K562 (cell line): ENCODE measurements around the gene GATA2. TPM values are rescaled to one million over a fixed set of nuclear protein-coding genes. Genes with fewer than 3 reads are reported as not detected.
A peak's percentile ranks its signal among the peaks of the same experiment; 100 is the strongest.

Source experiments
- ATF3 ChIP-seq, 2 experiments: fragments of 450-650 bp in 1 of 2; sonication (generic) in 1 of 2; formaldehyde crosslinking in 1 of 2; IDR thresholded peaks in 1 of 2; conservative IDR thresholded peaks in 1 of 2; 2 replicates each; pipeline versions ENCODE4 v1.6.1 to v1.8.1; 2016 to 2023; ENCODE audit warnings: mild to moderate bottlenecking in 2 of 2, moderate library complexity in 2 of 2, inconsistent platforms in 1 of 2, missing genetic modification reagents in 1 of 2
- EP400 ChIP-seq: fragments of 450-650 bp; IDR thresholded peaks from 2 replicates; pipeline ENCODE4 v1.6.1; 2017; ENCODE audit warnings: antibody characterized with exemption, mild to moderate bottlenecking, moderate library complexity
- MAZ ChIP-seq, 2 experiments: fragments of 450-650 bp in 1 of 2; sonication (generic) in 1 of 2; formaldehyde crosslinking; IDR thresholded peaks in 1 of 2; conservative IDR thresholded peaks in 1 of 2; 2 replicates each; pipeline versions ENCODE4 v1.4.0 to v1.5.0; 2020; ENCODE audit warnings: mild to moderate bottlenecking in 1 of 2, missing genetic modification reagents in 1 of 2
- NR1H2 ChIP-seq: sonication (generic); formaldehyde crosslinking; IDR thresholded peaks from 2 replicates; pipeline ENCODE4 v1.4.0; 2020; ENCODE audit warnings: mild to moderate bottlenecking, missing genetic modification reagents
- REST ChIP-seq, 2 experiments: fragments of 450-650 bp; formaldehyde crosslinking in 1 of 2; IDR thresholded peaks; 2 replicates each; pipeline versions ENCODE4 v1.4.0 to v1.6.1; 2014 to 2020; ENCODE audit warnings: mild to moderate bottlenecking in 2 of 2, borderline replicate concordance in 1 of 2, low read depth in 1 of 2
- RFX1 ChIP-seq: fragments of 450-650 bp; IDR thresholded peaks from 2 replicates; pipeline ENCODE4 v1.6.1; 2016; ENCODE audit warnings: mild to moderate bottlenecking, moderate library complexity
- TBL1XR1 ChIP-seq, 2 experiments: IDR thresholded peaks; 2 replicates each; pipeline ENCODE4 v1.6.1; 2012; ENCODE audit warnings: improper control_type of control experiment in 2 of 2, low read length in 2 of 2, mild to moderate bottlenecking in 1 of 2
- ZNF589 ChIP-seq: fragments of 200-800 bp; sonication (Bioruptor generic); IDR thresholded peaks from 2 replicates; pipeline ENCODE4 v1.6.1; 2016; ENCODE audit warnings: low read depth, missing genetic modification characterization, missing compliant biosample characterization
- polyA plus RNA-seq, 8 experiments: library from polyadenylated mRNA; depleted of rRNA in 4 of 8; stranded (reverse) in 5 of 8; unstranded in 3 of 8; fragments of >200 nt; fragmentation: Nextera tagmentation in 2 of 8; fragmentation: Illumina TruSeq in 1 of 8; extraction: Ambion mirVana in 2 of 8; extraction: Trizol in 1 of 8; gene quantifications; 2 replicates each; pipeline versions ENCODE4 v1.2.1 to v1.2.3, GENCODE V29; 2011 to 2014; ENCODE audit warnings: inconsistent platforms in 1 of 8, missing spikeins in 1 of 8
- total RNA-seq, 7 experiments: library from RNA; depleted of rRNA in 6 of 7; stranded (reverse); fragments of >200 nt in 6 of 7; fragmentation: Illumina TruSeq in 2 of 7; extraction: Trizol in 2 of 7; gene quantifications; 2 replicates each; pipeline versions ENCODE4 v1.2.1 to v1.2.3, GENCODE V29; 2011 to 2021; ENCODE audit warnings: low replicate concordance in 1 of 7

The GATA2 gene
- total and polyA plus RNA-seq, 9 of the 15 experiments (the other 6 are each of a cell fraction or from before 2014, with no cell fraction given), result 8.5 to 218 (median 50.8) TPM

- TF ChIP-seq ZNF589 (CRISPR knock-in tag), result peak; percentile 53; the same call in 1 of the 2 replicates
- TF ChIP-seq MAZ (CRISPR knock-in tag; conservative IDR thresholded peaks at IDR 0.05 in 1 of 2, IDR thresholded peaks at IDR 0.05 in 1 of 2), result peak in 1 of 2 experiments; percentile 74; a peak in 2 of 4 replicates
- 0 out of 4 replicates have a peak, but pooled peaks of 1 of the 2 experiments have one; percentile 45 for TF ChIP-seq TBL1XR1 (IDR thresholded peaks at IDR 0.05; ENCODE audit: low read length in 2 of 2)
- TF ChIP-seq REST (IDR thresholded peaks at IDR 0.05; ENCODE audit: borderline replicate concordance), result no peak
- TF ChIP-seq REST (CRISPR knock-in tag; IDR thresholded peaks at IDR 0.05; ENCODE audit: low read depth), result no peak
- peak; percentile 41; the same call in 1 of the 2 replicates for TF ChIP-seq EP400
- no peak for TF ChIP-seq NR1H2 (CRISPR knock-in tag)
- no peak for TF ChIP-seq RFX1
- TF ChIP-seq ATF3 (IDR thresholded peaks at IDR 0.05), result peak; percentile 83
- no peak for TF ChIP-seq ATF3 (CRISPR knock-in tag; conservative IDR thresholded peaks at IDR 0.05)
Measured at GRCh38 chr3:128482666-128483656, 10.0 kb downstream of the GATA2 start (continued).
